Measurements from ENCODE around the gene TRIB2.
A peak's percentile ranks its signal among the peaks of the same experiment; 100 is the strongest.

DNA sequence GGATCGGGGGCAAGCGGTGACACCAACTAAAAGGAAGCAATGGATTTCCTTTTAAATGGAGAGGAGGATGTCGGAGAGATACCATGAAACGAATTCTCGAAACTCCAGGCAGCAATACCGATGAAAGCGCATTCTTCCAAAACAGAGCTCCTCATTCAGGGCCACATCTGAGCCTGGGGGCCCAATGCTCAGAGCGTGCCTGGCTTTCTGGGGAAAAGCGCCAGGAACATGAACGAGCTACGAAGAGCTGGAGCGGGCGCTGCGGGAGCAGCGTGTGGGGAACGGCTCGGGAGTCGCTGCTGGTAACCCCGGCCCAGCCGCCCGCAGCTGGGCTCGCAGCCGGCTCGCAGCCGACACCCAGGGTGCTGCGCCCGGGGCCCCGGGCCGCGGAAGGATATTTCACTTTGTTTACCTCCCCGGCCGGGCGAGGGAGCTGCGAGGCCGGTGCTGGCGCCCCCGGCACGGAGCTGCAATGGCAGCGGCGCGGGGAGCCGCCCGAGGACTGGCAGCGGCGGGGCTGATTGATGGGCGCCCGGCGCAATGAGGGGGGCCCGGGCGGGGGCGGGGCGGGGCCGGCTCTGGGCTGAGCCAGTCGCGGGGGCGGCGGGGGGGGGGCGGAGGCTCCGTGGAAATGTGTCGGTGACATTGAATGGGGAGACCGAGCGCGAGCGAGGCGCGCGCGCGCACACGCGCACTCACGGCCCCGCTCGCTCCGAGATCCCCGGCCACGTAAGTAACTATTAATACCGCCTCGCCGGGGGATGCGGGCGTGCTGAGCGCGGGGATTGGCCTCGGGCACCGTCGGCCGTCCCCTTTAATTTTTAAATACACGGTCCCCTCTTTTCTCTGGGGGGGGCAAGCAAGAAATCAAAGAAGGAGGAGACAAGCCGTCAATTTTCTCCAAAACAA, at the start of gene TRIB2:
- no peak for TF ChIP-seq ARNT (IDR thresholded peaks at IDR 0.05)
- TF ChIP-seq, protein P1, sequence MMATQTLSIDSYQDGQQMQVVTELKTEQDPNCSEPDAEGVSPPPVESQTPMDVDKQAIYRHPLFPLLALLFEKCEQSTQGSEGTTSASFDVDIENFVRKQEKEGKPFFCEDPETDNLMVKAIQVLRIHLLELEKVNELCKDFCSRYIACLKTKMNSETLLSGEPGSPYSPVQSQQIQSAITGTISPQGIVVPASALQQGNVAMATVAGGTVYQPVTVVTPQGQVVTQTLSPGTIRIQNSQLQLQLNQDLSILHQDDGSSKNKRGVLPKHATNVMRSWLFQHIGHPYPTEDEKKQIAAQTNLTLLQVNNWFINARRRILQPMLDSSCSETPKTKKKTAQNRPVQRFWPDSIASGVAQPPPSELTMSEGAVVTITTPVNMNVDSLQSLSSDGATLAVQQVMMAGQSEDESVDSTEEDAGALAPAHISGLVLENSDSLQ (IDR thresholded peaks at IDR 0.05) = peak; percentile 82
- no peak for TF ChIP-seq ELF4 (IDR thresholded peaks at IDR 0.05)
- TF ChIP-seq FOXK2 (IDR thresholded peaks at IDR 0.05) = no peak
- TF ChIP-seq SP1 (IDR thresholded peaks at IDR 0.05) = no peak
- TF ChIP-seq BHLHE40 (IDR thresholded peaks at IDR 0.05; ENCODE audit: borderline replicate concordance) = no peak
- TF ChIP-seq NFRKB (IDR thresholded peaks at IDR 0.05) = no peak
- TF ChIP-seq FOXM1 (IDR thresholded peaks at IDR 0.05; ENCODE audit: borderline replicate concordance) = no peak
- TF ChIP-seq TARDBP (IDR thresholded peaks at IDR 0.05) = no peak
- no peak for TF ChIP-seq SUZ12 (IDR thresholded peaks at IDR 0.05)
- no peak for TF ChIP-seq LEF1 (IDR thresholded peaks at IDR 0.05; ENCODE audit: borderline replicate concordance)
- no peak for TF ChIP-seq CTBP1 (IDR thresholded peaks at IDR 0.05; ENCODE audit: borderline replicate concordance)
- TF ChIP-seq FOXA1 (IDR thresholded peaks at IDR 0.05) = no peak
